ENCODE measurements around the gene CAMTA1.

Gene CAMTA1

GRCh38 chr1:7019510-7019909, 234.3 kb downstream of the CAMTA1 start:
- no peak for DNase-seq (ENCODE audit: low read depth in 2 of 2, low spot score in 1 of 2)

GRCh38 chr1:7022058-7022457, 236.8 kb downstream of the CAMTA1 start:
- no peak for DNase-seq (ENCODE audit: low read depth in 2 of 2, low spot score in 1 of 2)

- DNase-seq (ENCODE audit: low read depth in 2 of 2, low spot score in 1 of 2): no peak
Measured at GRCh38 chr1:7025013-7025412, 239.8 kb downstream of the CAMTA1 start.

- no peak for DNase-seq (ENCODE audit: low read depth in 2 of 2, low spot score in 1 of 2)
Measured at GRCh38 chr1:7026169-7026568, 240.9 kb downstream of the CAMTA1 start.

GRCh38 chr1:7032992-7033391, 247.7 kb downstream of the CAMTA1 start:
- DNase-seq (ENCODE audit: low read depth in 2 of 2, low spot score in 1 of 2): no peak

- no peak for DNase-seq (ENCODE audit: low read depth in 2 of 2, low spot score in 1 of 2)
Measured at GRCh38 chr1:7036386-7036785, 251.1 kb downstream of the CAMTA1 start.

- DNase-seq (ENCODE audit: low read depth in 2 of 2, low spot score in 1 of 2): no peak
Measured at GRCh38 chr1:7039590-7040220, 254.5 kb downstream of the CAMTA1 start.

GRCh38 chr1:7040969-7041695, 255.9 kb downstream of the CAMTA1 start:
- DNase-seq (ENCODE audit: low read depth in 2 of 2, low spot score in 1 of 2): no peak

- no peak for DNase-seq (ENCODE audit: low read depth in 2 of 2, low spot score in 1 of 2)
Measured at GRCh38 chr1:7042322-7043190, 257.3 kb downstream of the CAMTA1 start.

- no peak for DNase-seq (ENCODE audit: low read depth in 2 of 2, low spot score in 1 of 2)
Measured at GRCh38 chr1:7043191-7043549, 257.9 kb downstream of the CAMTA1 start.

GRCh38 chr1:7043719-7044535, 258.7 kb downstream of the CAMTA1 start:
- no peak for DNase-seq (ENCODE audit: low read depth in 2 of 2, low spot score in 1 of 2)

- DNase-seq (ENCODE audit: low read depth in 2 of 2, low spot score in 1 of 2): no peak
Measured at GRCh38 chr1:7045897-7046296, 260.6 kb downstream of the CAMTA1 start.

- DNase-seq (ENCODE audit: low read depth in 2 of 2, low spot score in 1 of 2): no peak
Measured at GRCh38 chr1:7046314-7046713, 261.1 kb downstream of the CAMTA1 start.

GRCh38 chr1:7046891-7047290, 261.6 kb downstream of the CAMTA1 start:
- DNase-seq (ENCODE audit: low read depth in 2 of 2, low spot score in 1 of 2): no peak

GRCh38 chr1:7047866-7048265, 262.6 kb downstream of the CAMTA1 start:
- no peak for DNase-seq (ENCODE audit: low read depth in 2 of 2, low spot score in 1 of 2)

- no peak for DNase-seq (ENCODE audit: low read depth in 2 of 2, low spot score in 1 of 2)
Measured at GRCh38 chr1:7048395-7048794, 263.1 kb downstream of the CAMTA1 start.

GRCh38 chr1:7049913-7050625, 264.8 kb downstream of the CAMTA1 start:
- DNase-seq (ENCODE audit: low read depth in 2 of 2, low spot score in 1 of 2): no peak

GRCh38 chr1:7050751-7051665, 265.8 kb downstream of the CAMTA1 start:
- DNase-seq (ENCODE audit: low read depth in 2 of 2, low spot score in 1 of 2): no peak

GRCh38 chr1:7052701-7053100, 267.4 kb downstream of the CAMTA1 start:
- DNase-seq (ENCODE audit: low read depth in 2 of 2, low spot score in 1 of 2): no peak

- DNase-seq (ENCODE audit: low read depth in 2 of 2, low spot score in 1 of 2): no peak
Measured at GRCh38 chr1:7060745-7061144, 275.5 kb downstream of the CAMTA1 start.

Measured in stimulated activated CD8-positive, alpha-beta memory T cell treated with anti-CD3 and anti-CD28 coated beads, Interleukin-4, amount 100 ng/mL, for 4 hours (primary cell).